K562 (cell line): ENCODE results near the gene MLYCD. TPM values are rescaled to one million over a fixed set of nuclear protein-coding genes. Genes with fewer than 3 reads are reported as not detected.
A peak's percentile ranks its signal among the peaks of the same experiment; 100 is the strongest.

ENCODE experiments used
- GABPB2 ChIP-seq: fragments of 250-450 bp; sonication (Bioruptor Pico); conservative IDR thresholded peaks from 2 replicates; pipeline ENCODE4 v1.5.1; 2021; ENCODE audit warnings: mild to moderate bottlenecking
- HMGN3 ChIP-seq: IDR thresholded peaks from 2 replicates; pipeline ENCODE4 v1.6.1; 2011; ENCODE audit warnings: borderline replicate concordance, low read depth, mild to moderate bottlenecking, mixed read lengths, low read length; ENCODE audit not compliant: insufficient read length; ENCODE audit errors: extremely low read depth
- HOXB6 ChIP-seq: fragments of 250-450 bp; sonication (Bioruptor Pico); IDR thresholded peaks from 2 replicates; pipeline ENCODE4 v1.5.1; 2022; ENCODE audit warnings: mild to moderate bottlenecking, borderline replicate concordance
- NBN ChIP-seq: fragments of 450-650 bp; IDR thresholded peaks from 2 replicates; pipeline ENCODE4 v1.6.1; 2016; ENCODE audit warnings: low read depth, mild to moderate bottlenecking
- POLR3A ChIP-seq: IDR thresholded peaks from 2 replicates; pipeline ENCODE4 v1.6.1; 2011; ENCODE audit warnings: borderline replicate concordance, mild to moderate bottlenecking, moderate library complexity; ENCODE audit not compliant: insufficient read length, insufficient read depth; ENCODE audit errors: extremely low read depth
- PPARD ChIP-seq: fragments of 250-450 bp; sonication (Bioruptor Pico); IDR thresholded peaks from 2 replicates; pipeline ENCODE4 v1.8.0; 2022; ENCODE audit warnings: inconsistent platforms, mild to moderate bottlenecking, moderate library complexity
- RAD51 ChIP-seq: fragments of 450-650 bp; IDR thresholded peaks from 2 replicates; pipeline ENCODE4 v1.7.1; 2016; ENCODE audit warnings: low read depth, mild to moderate bottlenecking, borderline replicate concordance
- RBBP5 ChIP-seq: fragments of 200-600 bp; sonication (generic); IDR thresholded peaks from 2 replicates; pipeline ENCODE4 v1.6.1; 2012; ENCODE audit warnings: borderline replicate concordance, mild to moderate bottlenecking, low read length, control low read depth, inconsistent platforms; ENCODE audit not compliant: insufficient read depth, poor library complexity, severe bottlenecking
- RBM14 ChIP-seq: fragments of 200-400 bp; formaldehyde crosslinking; IDR thresholded peaks from 2 replicates; pipeline ENCODE4 v1.6.1; 2018; ENCODE audit warnings: low read depth, mild to moderate bottlenecking, low read length, moderate library complexity, borderline replicate concordance; ENCODE audit not compliant: insufficient read depth
- SETDB1 ChIP-seq: IDR thresholded peaks from one replicate; pipeline ENCODE4 v1.6.1; 2012; ENCODE audit warnings: low read length, control low read depth, inconsistent platforms
- SPI1 ChIP-seq: IDR thresholded peaks from 2 replicates; pipeline ENCODE4 v1.6.1; 2011; ENCODE audit warnings: low read depth, low read length, control low read depth, borderline replicate concordance
- TCF7L2 ChIP-seq: fragments of 150-350 bp; IDR thresholded peaks from 2 replicates; pipeline ENCODE4 v1.6.1; 2016; ENCODE audit warnings: low read depth, mild to moderate bottlenecking, low read length, moderate library complexity
- ZNF124 ChIP-seq: sonication (generic); formaldehyde crosslinking; IDR thresholded peaks from 2 replicates; pipeline ENCODE4 v1.8.1; 2022; ENCODE audit warnings: missing genetic modification reagents
- polyA plus RNA-seq, 8 experiments: library from polyadenylated mRNA; depleted of rRNA in 4 of 8; stranded (reverse) in 5 of 8; unstranded in 3 of 8; fragments of >200 nt; fragmentation: Nextera tagmentation in 2 of 8; fragmentation: Illumina TruSeq in 1 of 8; extraction: Ambion mirVana in 2 of 8; extraction: Trizol in 1 of 8; gene quantifications; 2 replicates each; pipeline versions ENCODE4 v1.2.1 to v1.2.3, GENCODE V29; 2011 to 2014; ENCODE audit warnings: inconsistent platforms in 1 of 8, missing spikeins in 1 of 8
- total RNA-seq, 7 experiments: library from RNA; depleted of rRNA in 6 of 7; stranded (reverse); fragments of >200 nt in 6 of 7; fragmentation: Illumina TruSeq in 2 of 7; extraction: Trizol in 2 of 7; gene quantifications; 2 replicates each; pipeline versions ENCODE4 v1.2.1 to v1.2.3, GENCODE V29; 2011 to 2021; ENCODE audit warnings: low replicate concordance in 1 of 7
- TF ChIP-seq, protein P1 (sequence below): fragments of 450-650 bp; IDR thresholded peaks from 2 replicates; pipeline ENCODE4 v1.6.1; 2016; ENCODE audit warnings: low read depth
- TF ChIP-seq, protein P2 (sequence below): fragments of 450-650 bp; IDR thresholded peaks from one replicate; pipeline ENCODE4 v1.6.1; 2018; ENCODE audit warnings: mild to moderate bottlenecking, moderate library complexity; ENCODE audit not compliant: partially characterized antibody
- TF ChIP-seq, protein P3 (sequence below), 2 experiments: fragments of 450-650 bp in 1 of 2; sonication (generic) in 1 of 2; formaldehyde crosslinking; conservative IDR thresholded peaks; 2 replicates each; pipeline versions ENCODE4 v1.4.0 to v1.8.1; 2020 to 2022; ENCODE audit warnings: mild to moderate bottlenecking in 1 of 2, missing genetic modification reagents in 1 of 2

The MLYCD gene
- total and polyA plus RNA-seq, 9 of the 15 experiments (the other 6 are each of a cell fraction or from before 2014, with no cell fraction given) = 0.15 to 2.0 (median 1.0) TPM

DNA sequence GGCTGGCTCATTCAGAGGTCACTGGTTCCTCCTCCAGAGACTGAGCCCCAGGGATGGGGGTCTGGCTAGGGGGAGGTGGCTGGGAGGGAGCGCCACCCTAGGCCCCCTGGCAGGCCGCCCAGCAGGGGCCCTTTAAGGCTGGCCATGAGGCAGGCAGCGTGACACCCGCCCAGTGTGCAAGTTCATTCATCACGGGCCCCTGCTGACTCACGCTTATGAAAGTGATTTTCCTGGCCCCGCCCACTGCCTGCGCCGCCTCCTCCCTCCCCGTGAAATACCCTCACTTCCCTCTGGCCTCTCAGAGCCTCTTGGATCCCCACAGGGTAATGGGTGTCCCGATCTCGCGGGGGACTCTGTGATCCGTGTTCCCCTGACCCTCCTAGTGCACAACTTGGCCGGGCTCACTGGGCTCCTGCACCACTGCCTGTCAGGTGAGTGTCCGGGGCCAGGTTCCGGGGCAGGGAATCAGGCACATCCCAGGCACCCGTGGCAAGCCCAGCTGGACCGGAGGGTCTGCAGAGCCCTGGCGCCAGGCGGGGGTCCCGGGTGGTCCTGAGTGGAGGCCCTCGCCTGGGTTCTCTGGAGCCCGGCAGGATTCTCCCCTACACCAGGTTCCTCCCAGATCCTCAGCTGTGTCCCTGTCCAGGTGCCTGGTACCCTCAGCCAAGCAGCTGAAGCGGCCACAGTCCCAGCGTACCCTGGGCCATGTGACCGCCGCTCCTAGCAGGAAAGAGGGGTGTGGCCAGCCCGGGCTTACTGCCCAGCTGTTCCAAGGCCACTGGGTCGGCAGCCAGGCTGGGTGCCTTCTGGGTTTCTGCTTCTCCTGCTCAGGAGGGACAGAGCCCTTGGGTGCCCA, 54.3 kb downstream of the MLYCD start, which contains the start of gene OSGIN1 (continued):
- TF ChIP-seq, protein P1, sequence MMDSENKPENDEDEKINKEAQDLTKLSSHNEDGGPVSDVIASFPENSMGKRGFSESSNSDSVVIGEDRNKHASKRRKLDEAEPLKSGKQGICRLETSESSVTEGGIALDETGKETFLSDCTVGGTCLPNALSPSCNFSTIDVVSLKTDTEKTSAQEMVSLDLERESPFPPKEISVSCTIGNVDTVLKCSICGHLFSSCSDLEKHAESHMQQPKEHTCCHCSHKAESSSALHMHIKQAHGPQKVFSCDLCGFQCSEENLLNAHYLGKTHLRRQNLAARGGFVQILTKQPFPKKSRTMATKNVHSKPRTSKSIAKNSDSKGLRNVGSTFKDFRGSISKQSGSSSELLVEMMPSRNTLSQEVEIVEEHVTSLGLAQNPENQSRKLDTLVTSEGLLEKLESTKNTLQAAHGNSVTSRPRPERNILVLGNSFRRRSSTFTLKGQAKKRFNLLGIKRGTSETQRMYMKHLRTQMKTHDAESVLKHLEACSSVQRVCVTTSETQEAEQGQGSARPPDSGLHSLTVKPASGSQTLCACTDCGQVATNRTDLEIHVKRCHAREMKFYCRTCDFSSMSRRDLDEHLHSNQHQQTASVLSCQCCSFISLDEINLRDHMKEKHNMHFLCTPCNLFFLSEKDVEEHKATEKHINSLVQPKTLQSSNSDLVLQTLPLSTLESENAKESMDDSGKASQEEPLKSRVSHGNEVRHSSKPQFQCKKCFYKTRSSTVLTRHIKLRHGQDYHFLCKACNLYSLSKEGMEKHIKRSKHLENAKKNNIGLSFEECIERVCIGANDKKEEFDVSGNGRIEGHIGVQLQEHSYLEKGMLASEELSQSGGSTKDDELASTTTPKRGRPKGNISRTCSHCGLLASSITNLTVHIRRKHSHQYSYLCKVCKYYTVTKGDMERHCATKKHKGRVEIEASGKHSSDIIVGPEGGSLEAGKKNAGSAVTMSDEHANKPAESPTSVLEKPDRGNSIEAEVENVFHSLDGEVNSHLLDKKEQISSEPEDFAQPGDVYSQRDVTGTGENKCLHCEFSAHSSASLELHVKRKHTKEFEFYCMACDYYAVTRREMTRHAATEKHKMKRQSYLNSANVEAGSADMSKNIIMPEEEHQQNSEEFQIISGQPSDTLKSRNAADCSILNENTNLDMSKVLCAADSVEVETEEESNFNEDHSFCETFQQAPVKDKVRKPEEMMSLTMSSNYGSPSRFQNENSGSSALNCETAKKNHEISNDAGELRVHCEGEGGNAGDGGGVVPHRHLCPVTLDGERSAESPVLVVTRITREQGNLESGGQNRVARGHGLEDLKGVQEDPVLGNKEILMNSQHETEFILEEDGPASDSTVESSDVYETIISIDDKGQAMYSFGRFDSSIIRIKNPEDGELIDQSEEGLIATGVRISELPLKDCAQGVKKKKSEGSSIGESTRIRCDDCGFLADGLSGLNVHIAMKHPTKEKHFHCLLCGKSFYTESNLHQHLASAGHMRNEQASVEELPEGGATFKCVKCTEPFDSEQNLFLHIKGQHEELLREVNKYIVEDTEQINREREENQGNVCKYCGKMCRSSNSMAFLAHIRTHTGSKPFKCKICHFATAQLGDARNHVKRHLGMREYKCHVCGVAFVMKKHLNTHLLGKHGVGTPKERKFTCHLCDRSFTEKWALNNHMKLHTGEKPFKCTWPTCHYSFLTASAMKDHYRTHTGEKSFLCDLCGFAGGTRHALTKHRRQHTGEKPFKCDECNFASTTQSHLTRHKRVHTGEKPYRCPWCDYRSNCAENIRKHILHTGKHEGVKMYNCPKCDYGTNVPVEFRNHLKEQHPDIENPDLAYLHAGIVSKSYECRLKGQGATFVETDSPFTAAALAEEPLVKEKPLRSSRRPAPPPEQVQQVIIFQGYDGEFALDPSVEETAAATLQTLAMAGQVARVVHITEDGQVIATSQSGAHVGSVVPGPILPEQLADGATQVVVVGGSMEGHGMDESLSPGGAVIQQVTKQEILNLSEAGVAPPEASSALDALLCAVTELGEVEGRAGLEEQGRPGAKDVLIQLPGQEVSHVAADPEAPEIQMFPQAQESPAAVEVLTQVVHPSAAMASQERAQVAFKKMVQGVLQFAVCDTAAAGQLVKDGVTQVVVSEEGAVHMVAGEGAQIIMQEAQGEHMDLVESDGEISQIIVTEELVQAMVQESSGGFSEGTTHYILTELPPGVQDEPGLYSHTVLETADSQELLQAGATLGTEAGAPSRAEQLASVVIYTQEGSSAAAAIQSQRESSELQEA = no peak
- TF ChIP-seq HMGN3 (peak; percentile 37), RBM14 (0 out of 2 replicates have a peak, but pooled peaks have one; percentile 80), NBN (no peak), RBBP5 (no peak), GABPB2 (CRISPR knock-in tag) (no peak), SPI1 (peak; percentile 61; the same call in 1 of the 2 replicates), SETDB1 (peak; percentile 45), ZNF124 (CRISPR knock-in tag) (no peak), TCF7L2 (no peak), HOXB6 (CRISPR knock-in tag) (no peak), PPARD (no peak), RAD51 (peak; percentile 40; the same call in 1 of the 2 replicates), POLR3A (no peak)
- TF ChIP-seq, protein P2, sequence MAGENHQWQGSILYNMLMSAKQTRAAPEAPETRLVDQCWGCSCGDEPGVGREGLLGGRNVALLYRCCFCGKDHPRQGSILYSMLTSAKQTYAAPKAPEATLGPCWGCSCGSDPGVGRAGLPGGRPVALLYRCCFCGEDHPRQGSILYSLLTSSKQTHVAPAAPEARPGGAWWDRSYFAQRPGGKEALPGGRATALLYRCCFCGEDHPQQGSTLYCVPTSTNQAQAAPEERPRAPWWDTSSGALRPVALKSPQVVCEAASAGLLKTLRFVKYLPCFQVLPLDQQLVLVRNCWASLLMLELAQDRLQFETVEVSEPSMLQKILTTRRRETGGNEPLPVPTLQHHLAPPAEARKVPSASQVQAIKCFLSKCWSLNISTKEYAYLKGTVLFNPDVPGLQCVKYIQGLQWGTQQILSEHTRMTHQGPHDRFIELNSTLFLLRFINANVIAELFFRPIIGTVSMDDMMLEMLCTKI = no peak
- TF ChIP-seq, protein P3, sequence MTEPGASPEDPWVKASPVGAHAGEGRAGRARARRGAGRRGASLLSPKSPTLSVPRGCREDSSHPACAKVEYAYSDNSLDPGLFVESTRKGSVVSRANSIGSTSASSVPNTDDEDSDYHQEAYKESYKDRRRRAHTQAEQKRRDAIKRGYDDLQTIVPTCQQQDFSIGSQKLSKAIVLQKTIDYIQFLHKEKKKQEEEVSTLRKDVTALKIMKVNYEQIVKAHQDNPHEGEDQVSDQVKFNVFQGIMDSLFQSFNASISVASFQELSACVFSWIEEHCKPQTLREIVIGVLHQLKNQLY (CRISPR knock-in tag; conservative IDR thresholded peaks at IDR 0.05) = 0 out of 4 replicates have a peak, but pooled peaks of 1 of the 2 experiments have one; percentile 15
